ENCODE measurements around the gene SRSF9. TPM values are rescaled to one million over a fixed set of nuclear protein-coding genes. Genes with fewer than 3 reads are reported as not detected.
"Not testable (repeated sequence)": the region's sequence is repeated elsewhere in the genome, so short reads cannot be mapped to it uniquely, and the experiment has no call there.

SRSF9 gene
- total RNA-seq, 1 donor, result 192 TPM

DNA sequence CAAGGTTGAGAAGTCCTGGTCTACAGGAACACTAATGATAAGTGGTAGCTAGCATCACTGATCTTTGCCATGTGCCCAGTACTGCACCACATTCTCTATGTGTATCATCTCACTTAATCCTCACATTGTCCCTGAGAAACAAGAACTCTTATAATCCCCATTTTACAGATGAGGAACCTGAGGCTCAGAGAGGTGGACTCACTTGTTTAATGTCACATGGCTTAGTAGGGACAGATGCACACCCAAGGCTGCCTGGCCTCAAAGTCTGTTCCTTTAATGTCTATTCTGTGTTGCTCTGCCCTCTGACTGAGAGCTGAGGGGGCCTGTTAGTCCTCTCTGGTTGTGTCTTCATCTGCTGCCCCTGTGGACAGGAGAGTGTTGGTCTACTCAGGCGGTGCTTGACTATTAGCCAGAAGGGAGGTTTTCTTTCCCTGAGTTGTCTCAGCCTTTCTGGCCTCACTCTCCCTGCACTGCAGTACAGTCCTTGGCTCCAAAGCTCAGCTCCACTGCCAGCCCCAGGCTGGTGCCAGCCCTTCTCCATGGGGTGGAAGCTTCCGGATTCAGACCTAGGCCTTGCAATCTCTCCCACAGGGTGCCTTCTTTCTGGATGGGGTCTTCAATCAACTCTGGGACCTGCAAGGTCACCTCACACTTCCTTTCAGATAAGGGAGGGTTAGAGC is 21.4 kb upstream of the SRSF9 start:
- DNase-seq (ENCODE audit: low read depth), result no peak
- H3K4me3 ChIP-seq (ENCODE audit: low read depth, low read length), result no peak overlapping the region
- TF ChIP-seq, protein P1, sequence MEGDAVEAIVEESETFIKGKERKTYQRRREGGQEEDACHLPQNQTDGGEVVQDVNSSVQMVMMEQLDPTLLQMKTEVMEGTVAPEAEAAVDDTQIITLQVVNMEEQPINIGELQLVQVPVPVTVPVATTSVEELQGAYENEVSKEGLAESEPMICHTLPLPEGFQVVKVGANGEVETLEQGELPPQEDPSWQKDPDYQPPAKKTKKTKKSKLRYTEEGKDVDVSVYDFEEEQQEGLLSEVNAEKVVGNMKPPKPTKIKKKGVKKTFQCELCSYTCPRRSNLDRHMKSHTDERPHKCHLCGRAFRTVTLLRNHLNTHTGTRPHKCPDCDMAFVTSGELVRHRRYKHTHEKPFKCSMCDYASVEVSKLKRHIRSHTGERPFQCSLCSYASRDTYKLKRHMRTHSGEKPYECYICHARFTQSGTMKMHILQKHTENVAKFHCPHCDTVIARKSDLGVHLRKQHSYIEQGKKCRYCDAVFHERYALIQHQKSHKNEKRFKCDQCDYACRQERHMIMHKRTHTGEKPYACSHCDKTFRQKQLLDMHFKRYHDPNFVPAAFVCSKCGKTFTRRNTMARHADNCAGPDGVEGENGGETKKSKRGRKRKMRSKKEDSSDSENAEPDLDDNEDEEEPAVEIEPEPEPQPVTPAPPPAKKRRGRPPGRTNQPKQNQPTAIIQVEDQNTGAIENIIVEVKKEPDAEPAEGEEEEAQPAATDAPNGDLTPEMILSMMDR (IDR thresholded peaks at IDR 0.05; ENCODE audit: insufficient read depth, low read depth, low read length), result no peak

DNA sequence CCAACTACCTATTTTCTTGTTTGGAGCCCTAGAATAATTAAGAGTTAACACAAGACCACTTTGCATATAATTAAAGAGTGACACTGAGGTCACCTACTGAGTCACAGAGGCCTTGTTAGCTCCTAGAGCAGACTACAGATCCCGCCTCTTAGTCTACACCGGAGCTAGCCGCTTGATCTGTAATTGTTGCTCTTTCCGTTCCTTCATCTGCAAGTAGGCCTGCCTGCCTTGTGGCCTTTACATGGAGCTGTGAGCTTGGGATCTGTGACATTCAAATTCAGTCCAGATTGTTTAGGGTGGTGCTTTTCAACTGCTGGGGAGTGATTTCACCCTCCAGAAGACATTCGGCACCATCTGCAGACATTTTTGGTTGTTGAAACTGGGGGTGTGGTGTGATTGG is 20.8 kb upstream of the SRSF9 start:
- TF ChIP-seq, protein P1 (IDR thresholded peaks at IDR 0.05; ENCODE audit: insufficient read depth, low read depth, low read length), result no peak
- no peak overlapping the region for H3K4me3 ChIP-seq (ENCODE audit: low read depth, low read length)
- no peak for DNase-seq (ENCODE audit: low read depth)

DNA sequence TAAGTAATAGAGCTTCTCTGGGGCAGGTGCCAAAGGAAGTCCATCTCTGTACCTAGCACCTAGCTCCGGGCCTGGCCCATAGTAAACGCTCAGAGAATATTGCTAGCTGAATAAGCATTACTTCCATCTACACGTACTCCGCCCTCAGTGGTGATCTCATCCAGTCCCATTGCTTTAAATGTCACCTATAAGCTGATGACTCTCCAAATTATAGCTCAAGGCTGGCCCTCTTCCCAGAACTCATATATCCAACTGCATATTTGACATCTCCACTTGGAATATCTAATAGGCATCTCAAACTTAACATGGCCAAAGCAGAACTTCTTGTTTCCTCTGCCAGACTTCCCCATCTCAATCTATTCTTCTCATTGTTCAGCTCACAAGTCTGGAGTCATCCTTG is 19.5 kb upstream of the SRSF9 start:
- no peak overlapping the region for H3K4me3 ChIP-seq (ENCODE audit: low read depth, low read length)
- TF ChIP-seq, protein P1 (IDR thresholded peaks at IDR 0.05; ENCODE audit: insufficient read depth, low read depth, low read length), result no peak
- DNase-seq (ENCODE audit: low read depth), result peak; percentile 15

DNA sequence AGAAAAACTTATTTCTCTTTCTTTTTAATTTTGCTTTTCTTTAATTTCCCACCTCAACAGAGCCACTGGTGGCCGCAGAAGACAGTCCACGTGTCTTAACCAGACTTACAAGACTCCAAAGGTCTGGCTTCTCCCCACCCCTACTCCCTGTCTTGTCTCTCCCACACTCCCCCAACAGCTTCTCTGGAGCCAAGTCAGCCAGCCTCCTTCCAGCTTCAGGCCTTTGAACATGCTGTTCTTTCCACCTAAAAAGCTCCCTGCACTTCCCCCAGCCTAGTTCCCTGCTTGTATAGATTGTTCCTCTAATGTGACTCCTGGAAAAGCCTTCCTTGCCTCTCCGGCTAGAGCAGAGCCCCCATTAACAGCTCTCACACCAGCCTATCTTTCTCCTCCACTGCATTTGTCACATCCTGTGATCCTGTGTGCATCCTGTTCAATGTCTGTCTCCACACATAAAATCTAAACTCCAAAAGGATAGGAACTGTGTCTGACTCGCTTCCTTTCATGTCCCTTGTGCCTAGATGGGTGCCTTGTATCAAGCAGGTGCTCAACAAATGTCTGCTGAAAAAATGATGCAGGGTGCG is 18.6 kb upstream of the SRSF9 start:
- DNase-seq (ENCODE audit: low read depth), result peak; percentile 14
- TF ChIP-seq, protein P1 (IDR thresholded peaks at IDR 0.05; ENCODE audit: insufficient read depth, low read depth, low read length), result no peak
- H3K4me3 ChIP-seq (ENCODE audit: low read depth, low read length), result no peak overlapping the region

DNA sequence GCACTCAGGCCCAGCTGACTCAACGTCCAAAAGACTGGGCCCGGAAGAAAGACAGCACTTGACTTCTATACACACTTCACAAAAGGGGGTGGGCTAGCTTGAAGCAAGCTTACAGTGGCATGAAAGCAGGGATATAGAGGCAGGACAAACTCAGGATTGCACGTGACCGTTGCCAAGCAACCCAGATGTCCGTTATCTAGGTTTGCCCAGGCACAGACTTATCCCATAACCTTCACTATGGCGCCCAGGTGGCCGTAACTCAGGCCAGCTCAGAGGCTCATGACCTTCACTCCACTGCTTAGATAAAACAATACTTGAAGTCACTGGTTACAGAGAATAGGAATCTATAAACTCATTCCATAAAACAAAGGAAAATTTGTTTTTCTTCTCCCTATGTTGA is 18.0 kb upstream of the SRSF9 start:
- not testable (repeated sequence) for H3K4me3 ChIP-seq (ENCODE audit: low read depth, low read length)
- peak; percentile 14 for DNase-seq (ENCODE audit: low read depth)

DNA sequence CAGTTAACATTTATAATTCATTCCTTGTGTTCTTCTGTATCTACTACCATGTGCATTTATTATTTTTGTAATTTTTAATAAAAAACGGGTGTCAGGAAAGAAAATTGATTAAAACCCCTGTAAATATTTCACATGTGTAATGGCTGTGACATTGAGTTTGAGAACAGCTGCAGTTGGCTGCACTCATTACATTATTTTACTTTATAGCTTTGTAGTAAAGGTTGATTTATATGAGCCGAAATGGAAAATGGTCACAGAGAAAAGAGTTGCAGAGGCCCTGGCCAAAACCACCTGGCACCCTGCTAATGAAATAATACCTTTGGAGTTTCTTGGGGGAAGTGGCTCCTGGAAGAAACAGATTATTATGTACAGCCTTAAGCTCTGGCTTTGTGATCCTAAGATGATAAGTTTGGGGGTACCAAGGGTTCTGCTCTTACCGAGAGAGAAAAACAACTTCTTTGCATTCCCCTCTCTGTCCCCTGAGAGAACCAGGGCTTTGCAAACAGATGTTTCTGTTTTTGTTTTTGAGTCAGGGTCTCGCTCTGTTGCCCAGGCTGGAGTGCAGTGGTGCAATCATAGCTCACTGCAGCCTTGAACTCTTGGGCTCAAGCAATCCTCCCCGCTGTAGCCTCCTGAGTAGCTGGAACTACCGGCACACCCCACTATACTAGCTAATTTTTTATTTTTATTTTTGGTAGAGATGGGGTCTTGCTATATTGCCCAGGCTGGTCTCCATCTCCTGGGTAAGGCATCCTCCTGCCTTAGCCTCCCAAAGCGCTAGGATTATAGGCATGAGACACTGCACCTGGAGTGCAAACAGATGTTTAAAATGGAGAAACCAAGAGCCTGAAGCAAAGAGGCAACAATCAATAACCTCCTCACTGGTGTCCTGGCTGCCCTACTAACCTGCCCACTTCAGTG is 16.7 kb upstream of the SRSF9 start:
- TF ChIP-seq, protein P1 (IDR thresholded peaks at IDR 0.05; ENCODE audit: insufficient read depth, low read depth, low read length), result no peak
- DNase-seq (ENCODE audit: low read depth), result no peak
- no peak overlapping the region for H3K4me3 ChIP-seq (ENCODE audit: low read depth, low read length)

DNA sequence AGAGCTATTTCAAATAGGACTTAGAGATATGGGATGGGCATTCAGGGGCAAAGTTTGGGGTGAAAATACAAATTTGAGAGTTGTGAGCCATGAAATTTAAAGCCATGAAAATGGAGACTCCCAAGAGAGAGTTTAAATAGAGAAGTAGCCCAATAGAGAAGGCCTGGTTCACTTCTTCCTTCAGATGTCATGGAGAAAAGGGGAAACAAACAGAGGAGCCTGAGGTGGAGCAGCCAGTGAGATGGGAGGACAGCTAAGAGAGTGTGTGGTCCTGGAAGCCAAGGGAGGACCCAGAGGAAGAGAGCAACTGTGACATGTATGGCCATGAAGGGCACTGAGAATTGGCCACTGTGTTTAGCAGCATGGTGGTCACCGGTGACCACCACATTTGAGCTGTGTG is 14.1 kb upstream of the SRSF9 start:
- DNase-seq (ENCODE audit: low read depth), result no peak
- H3K4me3 ChIP-seq (ENCODE audit: low read depth, low read length), result no peak overlapping the region
- TF ChIP-seq, protein P1 (IDR thresholded peaks at IDR 0.05; ENCODE audit: insufficient read depth, low read depth, low read length), result no peak
